A673 (cell line): ENCODE measurements around the gene PTGES2.

Source experiments
- CTCF ChIP-seq: fragments of 300-800, 200-600 bp; sonication (generic); conservative IDR thresholded peaks from 2 replicates; pipeline ENCODE4 v1.5.1; 2017; ENCODE audit warnings: low read depth, mild to moderate bottlenecking, antibody characterized with exemption, low read length, moderate library complexity, mixed read lengths
- EZH2 ChIP-seq: fragments of 200-600 bp; sonication (generic); IDR thresholded peaks from 2 replicates; pipeline ENCODE4 v1.6.1; 2017; ENCODE audit warnings: borderline replicate concordance, low read depth, mild to moderate bottlenecking, mixed read lengths, antibody characterized with exemption, low read length; ENCODE audit not compliant: poor library complexity, severe bottlenecking

- no peak for TF ChIP-seq CTCF
- TF ChIP-seq EZH2 = no peak
Observed at GRCh38 chr9:128100581-128100980, 26.9 kb downstream of the PTGES2 start.
